ENCODE results near the gene CFAP69.
"Not testable (repeated sequence)": the region's sequence is repeated elsewhere in the genome, so short reads cannot be mapped to it uniquely, and the experiment has no call there.

CFAP69 gene

DNA sequence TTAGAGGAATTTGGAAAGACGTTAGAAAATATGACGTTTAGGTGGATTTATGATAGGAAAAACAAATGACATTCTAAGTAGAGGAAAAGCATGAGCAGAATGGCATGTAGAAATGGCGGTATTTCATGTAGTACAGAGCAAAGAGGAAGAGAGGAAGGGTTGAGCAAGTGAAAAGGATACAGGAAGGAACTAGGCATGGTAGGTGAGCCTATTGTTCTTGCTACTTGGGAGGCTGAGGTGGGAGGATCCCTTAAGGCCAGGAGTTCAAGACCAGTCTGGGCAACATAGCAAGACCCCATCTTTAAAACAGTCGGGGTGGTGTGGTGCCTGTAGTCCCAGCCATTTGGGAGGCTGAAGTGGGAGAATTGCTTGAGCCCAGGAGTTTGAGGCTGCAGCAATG is 102.8 kb downstream of the CFAP69 start:
- DNase-seq, result no peak

DNA sequence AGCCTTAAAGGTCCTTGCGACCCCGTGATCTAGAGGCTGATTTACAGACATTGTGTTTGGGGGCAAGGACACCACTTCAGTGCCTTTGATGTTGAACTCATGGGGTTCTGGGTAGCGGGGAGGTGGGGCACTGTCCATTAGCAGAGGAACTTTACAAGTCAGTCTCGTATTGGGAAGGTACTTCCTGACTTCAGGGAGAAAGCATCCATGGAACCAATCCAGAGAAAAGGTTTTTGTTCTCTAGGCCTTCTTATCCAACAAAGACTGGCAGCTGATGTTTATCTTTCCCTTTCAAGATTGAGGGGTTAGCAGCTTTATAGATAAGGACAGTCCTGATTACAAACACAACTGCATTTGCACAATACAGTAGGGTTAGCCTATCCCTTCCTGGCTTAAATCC is 104.3 kb downstream of the CFAP69 start:
- DNase-seq, result no peak

DNA sequence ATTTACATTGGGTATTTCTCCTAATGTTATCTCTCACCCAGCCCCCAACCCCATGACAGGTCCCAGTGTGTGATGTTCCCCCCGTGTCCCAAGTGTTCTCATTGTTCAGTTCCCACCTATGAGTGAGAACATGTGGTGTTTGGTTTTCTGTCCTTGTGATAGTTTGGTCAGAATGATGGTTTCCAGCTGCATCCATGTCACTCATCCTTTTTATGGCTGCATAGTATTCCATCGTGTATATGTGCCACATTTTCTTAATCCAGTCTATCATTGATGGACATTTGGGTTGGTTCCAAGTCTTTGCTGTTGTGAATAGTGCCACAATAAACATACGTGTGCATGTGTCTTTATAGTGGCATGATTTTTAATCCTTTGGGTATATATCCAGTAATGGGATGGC is 105.1 kb downstream of the CFAP69 start:
- DNase-seq, result not testable (repeated sequence)

DNA sequence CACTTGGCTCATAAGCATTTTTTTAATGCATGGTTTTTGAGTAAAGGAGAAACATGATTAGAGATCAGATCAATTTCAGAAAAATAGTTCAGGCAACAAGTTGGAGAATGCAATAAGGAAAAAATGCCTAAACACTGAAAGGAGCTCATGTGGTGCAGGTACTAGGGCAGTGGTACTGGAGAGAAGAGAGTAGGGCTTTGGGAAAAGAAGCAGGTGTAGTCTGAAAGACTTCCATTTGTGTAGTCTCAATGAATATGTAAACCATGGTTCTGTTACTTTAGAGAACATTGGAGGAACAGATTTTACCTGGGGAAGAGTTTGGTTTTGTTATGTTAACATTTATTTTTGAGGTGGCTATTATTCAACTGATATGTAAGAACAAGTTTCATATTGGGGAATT is 107.0 kb downstream of the CFAP69 start:
- DNase-seq, result no peak

Data from OCI-M1 (cell line).